H1 (cell line): Measurements from ENCODE around the gene TACC2. TPM values are rescaled to one million over a fixed set of nuclear protein-coding genes. Genes with fewer than 3 reads are reported as not detected.

Source experiments
- CTCF ChIA-PET: fragments of 300-600 bp; sonication (Branson Sonifier 250); formaldehyde crosslinking; loops from one replicate; lab custom pipeline; 2021; ENCODE audit not compliant: partially characterized antibody; lab: Charles Lee
- POLR2A ChIA-PET: fragments of 300-600 bp; sonication (Branson Sonifier 250); formaldehyde crosslinking; loops from one replicate; lab custom pipeline; 2021; ENCODE audit warnings: inconsistent platforms; ENCODE audit not compliant: partially characterized antibody; lab: Charles Lee
- DNase-seq, 2 experiments: peaks; one replicate each; pipeline versions ENCODE4 v3.0.0 to v3.0.0-alpha.2; 2010 to 2022; ENCODE audit warnings: low spot score in 2 of 2, low read depth in 1 of 2, mixed read lengths in 1 of 2
- FAIRE-seq: peaks from 2 replicates; lab custom pipeline; 2011; peaks lifted over from hg19 to GRCh38; lab: Jason Lieb, UNC
- H2AFZ ChIP-seq: 2 replicates; pipeline ENCODE4 v1.8.1; 2012; ENCODE audit warnings: low read length, inconsistent platforms
- H2AK5ac ChIP-seq: 2 replicates; pipeline ENCODE4 v1.6.1; 2013; ENCODE audit warnings: low read depth, low read length
- H2BK120ac ChIP-seq: replicated peaks from 2 replicates; pipeline ENCODE3; 2013; ENCODE audit warnings: low read depth, low read length, inconsistent platforms
- H2BK12ac ChIP-seq: 2 replicates; pipeline ENCODE4 v1.6.1; 2013; ENCODE audit warnings: low read depth, low read length
- H2BK15ac ChIP-seq: 2 replicates; pipeline ENCODE4 v1.6.1; 2013; ENCODE audit warnings: low read length
- H2BK20ac ChIP-seq: 2 replicates; pipeline ENCODE4 v1.6.1; 2013; ENCODE audit warnings: low read length
- H2BK5ac ChIP-seq: 2 replicates; pipeline ENCODE4 v1.6.1; 2013; ENCODE audit warnings: low read depth, low read length
- H3K14ac ChIP-seq: 2 replicates; pipeline ENCODE4 v1.6.1; 2013; ENCODE audit warnings: inconsistent platforms; ENCODE audit not compliant: insufficient read length
- H3K18ac ChIP-seq: 2 replicates; pipeline ENCODE4 v1.6.1; 2013; ENCODE audit warnings: low read length; ENCODE audit errors: extremely low read depth
- H3K23ac ChIP-seq: 2 replicates; pipeline ENCODE4 v1.6.1; 2013; ENCODE audit warnings: inconsistent platforms; ENCODE audit not compliant: insufficient read length
- H3K23me2 ChIP-seq: 2 replicates; pipeline ENCODE4 v1.6.1; 2013; ENCODE audit warnings: low read depth, low read length
- H3K27ac ChIP-seq: 2 replicates; pipeline ENCODE4 v1.6.1; 2011; ENCODE audit warnings: low read depth, low read length, inconsistent platforms
- H3K27me3 ChIP-seq, 4 experiments: replicated peaks in 1 of 4; 1 replicate in 1 of 4; 2 replicates in 3 of 4; pipeline versions ENCODE4 v1.6.1 to v1.8.1; 2011 to 2013; ENCODE audit warnings: low read length in 3 of 4, mild to moderate bottlenecking in 3 of 4, inconsistent platforms in 2 of 4, mixed read lengths in 2 of 4, moderate library complexity in 1 of 4; ENCODE audit not compliant: control insufficient read depth in 3 of 4, insufficient read depth in 3 of 4; ENCODE audit errors: extremely low read depth in 1 of 4
- H3K36me3 ChIP-seq, 4 experiments: 2 replicates each; pipeline versions ENCODE4 v1.6.1 to v1.8.1; 2011 to 2013; ENCODE audit warnings: mild to moderate bottlenecking in 4 of 4, low read length in 3 of 4, moderate library complexity in 2 of 4, control low read depth in 1 of 4, inconsistent platforms in 1 of 4; ENCODE audit not compliant: insufficient read depth in 4 of 4, control insufficient read depth in 2 of 4
- H3K4ac ChIP-seq: replicated peaks from 2 replicates; pipeline ENCODE3; 2013; ENCODE audit warnings: low read length, low read depth, mixed read lengths, inconsistent platforms; ENCODE audit not compliant: insufficient read length
- H3K4me1 ChIP-seq, 4 experiments: replicated peaks in 1 of 4; 1 replicate in 1 of 4; 2 replicates in 3 of 4; pipeline versions ENCODE4 v1.6.1 to v1.8.1; 2011 to 2013; ENCODE audit warnings: low read length in 3 of 4, inconsistent platforms in 2 of 4, mixed read lengths in 1 of 4; ENCODE audit not compliant: insufficient read depth in 4 of 4, control insufficient read depth in 3 of 4
- H3K4me2 ChIP-seq, 2 experiments: 2 replicates each; pipeline versions ENCODE4 v1.6.1 to v1.8.1; 2011 to 2013; ENCODE audit warnings: low read depth in 2 of 2, low read length in 2 of 2, control low read depth in 1 of 2, inconsistent platforms in 1 of 2, mild to moderate bottlenecking in 1 of 2; ENCODE audit not compliant: insufficient read depth in 1 of 2
- H3K4me3 ChIP-seq, 4 experiments: fragments of 200-600, 300-600 bp in 1 of 4; sonication (generic), shearing (Covaris generic), sonication (Bioruptor Twin) in 1 of 4; 2 replicates each; pipeline versions ENCODE4 v1.5.1 to v1.8.1; 2011 to 2016; ENCODE audit warnings: low read length in 4 of 4, low read depth in 3 of 4, control low read depth in 2 of 4, inconsistent platforms in 2 of 4, mild to moderate bottlenecking in 2 of 4, mixed read lengths in 1 of 4, moderate library complexity in 1 of 4; ENCODE audit not compliant: insufficient read depth in 2 of 4; ENCODE audit errors: extremely low read depth in 1 of 4
- H3K56ac ChIP-seq: replicated peaks from 2 replicates; pipeline ENCODE3; 2013; ENCODE audit warnings: low read depth, mild to moderate bottlenecking, mixed read lengths, low read length, inconsistent platforms; ENCODE audit not compliant: insufficient read length
- H3K79me1 ChIP-seq: 2 replicates; pipeline ENCODE4 v1.6.1; 2013; ENCODE audit warnings: low read depth, low read length, control low read depth
- H3K79me2 ChIP-seq, 2 experiments: 2 replicates each; pipeline versions ENCODE4 v1.6.1 to v1.8.1; 2012 to 2013; ENCODE audit warnings: low read length in 2 of 2, mild to moderate bottlenecking in 2 of 2, inconsistent platforms in 1 of 2; ENCODE audit not compliant: insufficient read depth in 2 of 2, control insufficient read depth in 1 of 2
- H3K9ac ChIP-seq, 4 experiments: replicated peaks in 1 of 4; 1 replicate in 1 of 4; 2 replicates in 3 of 4; pipeline versions ENCODE4 v1.6.1 to v1.8.1; 2011 to 2013; ENCODE audit warnings: low read depth in 3 of 4, low read length in 3 of 4, control low read depth in 2 of 4, mild to moderate bottlenecking in 2 of 4, moderate library complexity in 2 of 4, inconsistent platforms in 1 of 4; ENCODE audit errors: extremely low read depth in 1 of 4
- H3K9me3 ChIP-seq, 2 experiments: 2 replicates each; pipeline versions ENCODE4 v1.6.1 to v1.8.1; 2012 to 2013; ENCODE audit warnings: mild to moderate bottlenecking in 2 of 2, moderate library complexity in 2 of 2, control low read depth in 1 of 2, inconsistent platforms in 1 of 2, low read depth in 1 of 2, low read length in 1 of 2, mixed read lengths in 1 of 2; ENCODE audit not compliant: insufficient read depth in 2 of 2
- H4K20me1 ChIP-seq, 2 experiments: replicated peaks in 1 of 2; 2 replicates each; pipeline versions ENCODE3 to v1.8.1; 2011 to 2013; ENCODE audit warnings: inconsistent platforms in 2 of 2, low read length in 2 of 2, mild to moderate bottlenecking in 1 of 2; ENCODE audit not compliant: insufficient read depth in 2 of 2, control insufficient read depth in 1 of 2
- H4K5ac ChIP-seq: 2 replicates; pipeline ENCODE4 v1.6.1; 2013; ENCODE audit warnings: low read length, low read depth, mixed read lengths, inconsistent platforms; ENCODE audit not compliant: insufficient read length
- H4K8ac ChIP-seq: 2 replicates; pipeline ENCODE4 v1.8.0; 2013; ENCODE audit warnings: mild to moderate bottlenecking, moderate library complexity, low read length, inconsistent platforms; ENCODE audit not compliant: insufficient read depth; ENCODE audit errors: extremely low read depth
- H4K91ac ChIP-seq: replicated peaks from 2 replicates; pipeline ENCODE3; 2013; ENCODE audit warnings: low read length, mixed read lengths, inconsistent platforms; ENCODE audit not compliant: insufficient read length
- CEBPB ChIP-seq: IDR thresholded peaks from 2 replicates; pipeline ENCODE4 v1.6.1; 2012; ENCODE audit warnings: low read depth, low read length
- CHD2 ChIP-seq: IDR thresholded peaks from 2 replicates; pipeline ENCODE4 v1.6.1; 2012; ENCODE audit warnings: low read length, improper control_type of control experiment
- FOSL1 ChIP-seq: IDR thresholded peaks from 2 replicates; pipeline ENCODE4 v1.6.1; 2011; ENCODE audit warnings: mild to moderate bottlenecking, low read depth, low read length, moderate library complexity; ENCODE audit not compliant: insufficient read depth
- GABPA ChIP-seq: IDR thresholded peaks from 2 replicates; pipeline ENCODE4 v1.6.1; 2011; ENCODE audit warnings: mild to moderate bottlenecking, low read length, moderate library complexity, borderline replicate concordance; ENCODE audit not compliant: insufficient read depth
- GTF2F1 ChIP-seq: IDR thresholded peaks from 2 replicates; pipeline ENCODE4 v1.6.1; 2012; ENCODE audit warnings: low read depth, low read length, improper control_type of control experiment, borderline replicate concordance
- SIRT6 ChIP-seq: IDR thresholded peaks from one replicate; pipeline ENCODE4 v1.7.1; 2012; ENCODE audit warnings: low read length, inconsistent platforms
- TCF12 ChIP-seq: IDR thresholded peaks from 2 replicates; pipeline ENCODE4 v1.6.1; 2011; ENCODE audit warnings: low read depth, mild to moderate bottlenecking, low read length
- YY1 ChIP-seq: IDR thresholded peaks from 2 replicates; pipeline ENCODE4 v1.6.1; 2011; ENCODE audit warnings: low read depth, mild to moderate bottlenecking, low read length
- WGBS, 2 experiments: shearing (Covaris generic) in 1 of 2; methylation state at CpG; one replicate each; pipeline versions ENCODE4 v1.1.6 to v1.1.7; 2013 to 2015; ENCODE audit warnings: low lambda C conversion rate in 2 of 2, mixed read lengths in 2 of 2, inconsistent platforms in 1 of 2, low coverage in 1 of 2, missing lambda C conversion rate in 1 of 2; ENCODE audit not compliant: insufficient replicate concordance in 2 of 2, insufficient coverage in 1 of 2, insufficient read length in 1 of 2; ENCODE audit errors: extremely low coverage in 1 of 2, missing lambda C conversion rate in 1 of 2; 5-methylcytosine and 5-hydroxymethylcytosine counted together
- polyA plus RNA-seq, 7 experiments: library from polyadenylated mRNA; depleted of rRNA in 3 of 7; stranded (reverse) in 5 of 7; unstranded in 2 of 7; fragments of >200 nt in 5 of 7; fragments of 200-250 nt in 2 of 7; gene quantifications; 1 replicate in 5 of 7; 2 replicates in 1 of 7; 4 replicates in 1 of 7; pipeline versions ENCODE4 v1.2.1 to v1.2.3, GENCODE V29; 2011 to 2013; ENCODE audit warnings: missing spikeins in 2 of 7, mixed read lengths in 2 of 7
- total RNA-seq: library from RNA; stranded (reverse); fragmentation: NEBNext Ultra II Directional; extraction: Animal tissue kit (Norgen Biotek cat#: 25700); gene quantifications from 2 replicates; pipeline ENCODE4 v1.2.1, GENCODE V29; 2021

Gene TACC2
- total and polyA plus RNA-seq, 2 of the 8 experiments (the other 6 are each of a cell fraction or from before 2014, with no cell fraction given), result 21.2 to 46.6 TPM

- H4K5ac ChIP-seq, result no peak overlapping the region
- H4K8ac ChIP-seq, result no peak overlapping the region
- H3K79me2 ChIP-seq, result no peaks in the 10 kb centered on the region
- H2BK20ac ChIP-seq, result no peak overlapping the region
- no peaks in the 10 kb centered on the region for H3K79me1 ChIP-seq
- no peak overlapping the region for H3K4me2 ChIP-seq
- WGBS, 2 experiments, result 82% methylated on average over 17 of the region's 17 CpGs; no CpG with 5 or more reads in 1 of the 2 experiments
- H3K56ac ChIP-seq, result no peak overlapping the region
- H3K23ac ChIP-seq, result no peak overlapping the region
- no peak overlapping the region for H3K18ac ChIP-seq
- CTCF ChIA-PET, result interaction anchor here (0.7 to 10.8 kb wide), 7 partner anchors 11 to 280 kb away, joined by 3 to 74 read pairs (median 3); partner anchors contain the start of gene BTBD16
- DNase-seq (no peak), FAIRE-seq (no peak)
- TF ChIP-seq SIRT6, result no peak
- no peak for TF ChIP-seq YY1
- no peak for TF ChIP-seq GABPA
- TF ChIP-seq GTF2F1, result no peak
- no peak for TF ChIP-seq TCF12
- TF ChIP-seq CEBPB, result no peak
- no peak for TF ChIP-seq FOSL1
- no peak for TF ChIP-seq CHD2
- H4K20me1 ChIP-seq, result no peaks in the 10 kb centered on the region
- peaks cover 0 to 4% (median 0%) of the 10 kb centered on the region in 4 experiments; a peak in 2 of 7 replicates for H3K27me3 ChIP-seq
- POLR2A ChIA-PET, result no interaction called here
- H4K91ac ChIP-seq, result no peak overlapping the region
- H2BK12ac ChIP-seq, result no peak overlapping the region
- no peak overlapping the region for H2BK5ac ChIP-seq
- no peak overlapping the region for H3K4me3 ChIP-seq
- H3K9ac ChIP-seq, result no peak overlapping the region
- H2BK15ac ChIP-seq, result no peak overlapping the region
- no peaks in the 10 kb centered on the region for H3K23me2 ChIP-seq
- H3K36me3 ChIP-seq, result no peaks in the 10 kb centered on the region
- H2AFZ ChIP-seq, result no peak overlapping the region
- no peak overlapping the region for H3K14ac ChIP-seq
- H2BK120ac ChIP-seq, result no peak overlapping the region
- no peak overlapping the region for H3K27ac ChIP-seq
- peaks cover 1 to 6% (median 4%) of the 10 kb centered on the region in 4 experiments; a peak in 4 of 7 replicates for H3K4me1 ChIP-seq
- no peak overlapping the region for H3K4ac ChIP-seq
- H2AK5ac ChIP-seq, result no peak overlapping the region
- H3K9me3 ChIP-seq, result no peaks in the 10 kb centered on the region
Measured at GRCh38 chr10:122285506-122286444, 296.8 kb downstream of the TACC2 start.
